ENCODE results near the gene SLC27A1. TPM values are rescaled to one million over a fixed set of nuclear protein-coding genes. Genes with fewer than 3 reads are reported as not detected.

SLC27A1 gene
- total RNA-seq, 3 donors from 2014 or later (not counting 1 experiment from before 2014, with no cell fraction given) = 12.9 to 26.2 (median 16.3) TPM

DNA sequence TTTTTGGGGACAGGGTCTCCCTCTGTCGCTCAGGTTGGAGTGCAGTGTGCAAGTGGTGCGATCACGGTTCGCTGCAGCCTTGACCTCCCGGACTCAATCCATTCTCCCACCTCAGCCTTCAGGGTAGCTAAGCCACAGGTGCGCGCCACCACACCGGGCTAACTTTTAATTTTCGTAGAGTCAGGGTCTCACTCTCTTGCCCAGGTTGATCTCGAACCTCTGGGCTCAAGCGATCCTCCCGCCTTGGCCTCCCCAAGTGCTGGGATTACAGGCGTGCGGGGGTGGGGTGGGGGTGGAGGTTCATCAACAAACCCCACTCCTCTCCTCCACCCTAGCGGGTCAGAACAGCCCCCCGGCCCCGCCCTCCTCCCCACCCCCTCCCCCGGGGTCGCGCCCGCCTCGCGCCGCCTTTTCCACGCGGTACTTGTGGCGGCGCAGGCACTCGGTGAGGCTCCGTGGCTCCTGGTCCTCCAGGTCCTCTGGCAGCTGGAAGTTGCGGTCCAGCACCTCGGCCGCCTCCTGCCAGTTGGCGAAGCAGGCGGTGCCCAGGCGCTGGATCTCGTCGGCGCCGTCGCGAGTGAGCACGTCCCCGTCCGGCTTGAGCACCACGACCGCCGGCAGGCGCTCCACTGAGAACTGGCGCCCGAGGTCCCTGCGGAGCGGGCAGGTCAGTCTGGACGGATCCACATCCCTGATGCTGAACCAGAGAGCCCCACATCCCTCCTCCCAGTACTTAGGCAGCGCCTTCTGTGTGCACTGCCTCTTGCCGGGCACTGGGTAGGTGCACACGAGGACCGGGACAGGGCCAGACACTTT lies 14.8 kb upstream of the SLC27A1 start:
- TF ChIP-seq, protein P1, sequence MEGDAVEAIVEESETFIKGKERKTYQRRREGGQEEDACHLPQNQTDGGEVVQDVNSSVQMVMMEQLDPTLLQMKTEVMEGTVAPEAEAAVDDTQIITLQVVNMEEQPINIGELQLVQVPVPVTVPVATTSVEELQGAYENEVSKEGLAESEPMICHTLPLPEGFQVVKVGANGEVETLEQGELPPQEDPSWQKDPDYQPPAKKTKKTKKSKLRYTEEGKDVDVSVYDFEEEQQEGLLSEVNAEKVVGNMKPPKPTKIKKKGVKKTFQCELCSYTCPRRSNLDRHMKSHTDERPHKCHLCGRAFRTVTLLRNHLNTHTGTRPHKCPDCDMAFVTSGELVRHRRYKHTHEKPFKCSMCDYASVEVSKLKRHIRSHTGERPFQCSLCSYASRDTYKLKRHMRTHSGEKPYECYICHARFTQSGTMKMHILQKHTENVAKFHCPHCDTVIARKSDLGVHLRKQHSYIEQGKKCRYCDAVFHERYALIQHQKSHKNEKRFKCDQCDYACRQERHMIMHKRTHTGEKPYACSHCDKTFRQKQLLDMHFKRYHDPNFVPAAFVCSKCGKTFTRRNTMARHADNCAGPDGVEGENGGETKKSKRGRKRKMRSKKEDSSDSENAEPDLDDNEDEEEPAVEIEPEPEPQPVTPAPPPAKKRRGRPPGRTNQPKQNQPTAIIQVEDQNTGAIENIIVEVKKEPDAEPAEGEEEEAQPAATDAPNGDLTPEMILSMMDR (IDR thresholded peaks at IDR 0.05) = no peak
- Mint-ChIP-seq H3K27me3 (ENCODE audit: low read depth in 2 of 2) (peaks cover 7 to 29% of the 10 kb centered on the region in 2 donors), H3K36me3 (no peaks in the 10 kb centered on the region), H3K27ac (no peak overlapping the region), H3K4me1 (no peaks in the 10 kb centered on the region), H3K4me3 (no peak overlapping the region), H3K9me3 (no peaks in the 10 kb centered on the region)
- intact Hi-C loops (cut with micrococcal nuclease) = no loop called here
- H3K9me3 ChIP-seq (ENCODE audit: control insufficient read depth, insufficient read depth, low read length) = no peaks in the 10 kb centered on the region
- DNase-seq (no peak), ATAC-seq (peak in 1 of 3 donors; percentile 18)
- no peak overlapping the region for H3K27ac ChIP-seq (ENCODE audit: low read length)
- H3K36me3 ChIP-seq (ENCODE audit: control insufficient read depth, insufficient read depth, low read length) = no peaks in the 10 kb centered on the region
- 25% methylated on average over 53 of the region's 58 CpGs for WGBS (ENCODE audit: insufficient coverage)
- peaks cover 6% of the 10 kb centered on the region for H3K4me1 ChIP-seq (ENCODE audit: control insufficient read depth, insufficient read depth, low read length)
- H3K4me3 ChIP-seq (ENCODE audit: low read length) = no peak overlapping the region
- H3K27me3 ChIP-seq (ENCODE audit: control insufficient read depth, insufficient read depth, low read length) = peaks cover 12% of the 10 kb centered on the region

DNA sequence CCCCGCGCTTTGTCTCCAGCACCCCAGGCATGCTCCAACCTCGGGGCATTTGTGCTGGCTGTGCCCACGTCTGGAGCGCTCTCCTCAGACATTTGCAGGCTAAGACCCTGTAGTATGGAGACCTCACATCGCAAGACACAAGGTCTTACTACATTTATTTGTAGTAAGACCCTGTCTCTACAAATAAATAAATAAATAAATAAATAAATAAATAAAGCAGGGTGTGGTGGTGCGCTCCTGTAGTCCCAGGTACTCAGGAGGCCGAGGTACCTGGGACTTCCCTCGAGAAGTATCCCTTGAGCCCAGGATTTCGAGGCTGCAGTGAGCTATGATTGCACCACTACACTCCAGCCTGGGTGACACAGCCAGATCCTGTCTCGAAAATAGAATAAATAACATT lies 14.2 kb upstream of the SLC27A1 start:
- intact Hi-C loops (cut with micrococcal nuclease) = no loop called here
- no peaks in the 10 kb centered on the region for H3K4me1 Mint-ChIP-seq
- no peaks in the 10 kb centered on the region for H3K36me3 Mint-ChIP-seq
- peaks cover 7 to 26% of the 10 kb centered on the region in 2 donors for H3K27me3 Mint-ChIP-seq (ENCODE audit: low read depth in 2 of 2)
- DNase-seq (no peak), ATAC-seq (no peak)
- H3K9me3 Mint-ChIP-seq = no peaks in the 10 kb centered on the region
- TF ChIP-seq, protein P1 (IDR thresholded peaks at IDR 0.05) = no peak
- H3K27ac Mint-ChIP-seq = no peak overlapping the region
- Histone ChIP-seq H3K9me3 (ENCODE audit: control insufficient read depth, insufficient read depth, low read length) (no peaks in the 10 kb centered on the region), H3K4me3 (ENCODE audit: low read length) (no peak overlapping the region), H3K27me3 (ENCODE audit: control insufficient read depth, insufficient read depth, low read length) (peaks cover 12% of the 10 kb centered on the region), H3K4me1 (ENCODE audit: control insufficient read depth, insufficient read depth, low read length) (peaks cover 6% of the 10 kb centered on the region), H3K27ac (ENCODE audit: low read length) (no peak overlapping the region), H3K36me3 (ENCODE audit: control insufficient read depth, insufficient read depth, low read length) (no peaks in the 10 kb centered on the region)
- 84% methylated on average over 11 of the region's 11 CpGs for WGBS (ENCODE audit: insufficient coverage)
- H3K4me3 Mint-ChIP-seq = no peak overlapping the region

DNA sequence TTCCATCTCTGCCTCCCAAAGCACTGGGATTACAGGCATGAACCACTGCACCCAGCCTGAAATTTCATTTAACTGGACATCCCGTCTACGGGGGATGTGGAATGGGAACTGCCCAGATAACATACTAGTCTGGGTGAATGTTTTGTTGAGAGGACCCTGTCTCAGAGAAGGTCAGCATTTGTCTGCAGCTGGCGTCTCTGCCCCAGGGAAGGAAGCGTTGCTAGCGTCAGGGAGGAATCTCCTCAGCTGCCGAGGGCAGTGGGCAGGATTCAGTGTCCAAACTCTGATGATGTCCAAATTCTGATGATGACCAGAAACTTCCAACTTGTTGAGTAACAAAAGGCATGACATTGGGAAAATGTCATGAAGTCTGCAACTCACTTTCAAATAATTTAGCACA lies 12.7 kb upstream of the SLC27A1 start:
- no peak for ATAC-seq
- Histone ChIP-seq H3K9me3 (ENCODE audit: control insufficient read depth, insufficient read depth, low read length) (no peaks in the 10 kb centered on the region), H3K4me1 (ENCODE audit: control insufficient read depth, insufficient read depth, low read length) (peaks cover 6% of the 10 kb centered on the region), H3K27me3 (ENCODE audit: control insufficient read depth, insufficient read depth, low read length) (peaks cover 9% of the 10 kb centered on the region), H3K27ac (ENCODE audit: low read length) (no peak overlapping the region), H3K36me3 (ENCODE audit: control insufficient read depth, insufficient read depth, low read length) (no peaks in the 10 kb centered on the region), H3K4me3 (ENCODE audit: low read length) (no peak overlapping the region)
- H3K4me1 Mint-ChIP-seq = no peaks in the 10 kb centered on the region
- TF ChIP-seq, protein P1 (IDR thresholded peaks at IDR 0.05) = no peak
- DNase-seq = no peak
- no peak overlapping the region for H3K4me3 Mint-ChIP-seq
- intact Hi-C loops (cut with micrococcal nuclease) = no loop called here
- no peaks in the 10 kb centered on the region for H3K9me3 Mint-ChIP-seq
- H3K27ac Mint-ChIP-seq = no peak overlapping the region
- 89% methylated on average over 6 of the region's 6 CpGs for WGBS (ENCODE audit: insufficient coverage)
- H3K27me3 Mint-ChIP-seq (ENCODE audit: low read depth in 2 of 2) = peaks cover 7 to 26% of the 10 kb centered on the region in 2 donors
- H3K36me3 Mint-ChIP-seq = no peaks in the 10 kb centered on the region

Measured in natural killer cell (primary cell).